ENCODE results near the gene NLRC5.
A peak's percentile ranks its signal among the peaks of the same experiment; 100 is the strongest.
"Not testable (repeated sequence)": the region's sequence is repeated elsewhere in the genome, so short reads cannot be mapped to it uniquely, and the experiment has no call there.

The NLRC5 gene

DNA sequence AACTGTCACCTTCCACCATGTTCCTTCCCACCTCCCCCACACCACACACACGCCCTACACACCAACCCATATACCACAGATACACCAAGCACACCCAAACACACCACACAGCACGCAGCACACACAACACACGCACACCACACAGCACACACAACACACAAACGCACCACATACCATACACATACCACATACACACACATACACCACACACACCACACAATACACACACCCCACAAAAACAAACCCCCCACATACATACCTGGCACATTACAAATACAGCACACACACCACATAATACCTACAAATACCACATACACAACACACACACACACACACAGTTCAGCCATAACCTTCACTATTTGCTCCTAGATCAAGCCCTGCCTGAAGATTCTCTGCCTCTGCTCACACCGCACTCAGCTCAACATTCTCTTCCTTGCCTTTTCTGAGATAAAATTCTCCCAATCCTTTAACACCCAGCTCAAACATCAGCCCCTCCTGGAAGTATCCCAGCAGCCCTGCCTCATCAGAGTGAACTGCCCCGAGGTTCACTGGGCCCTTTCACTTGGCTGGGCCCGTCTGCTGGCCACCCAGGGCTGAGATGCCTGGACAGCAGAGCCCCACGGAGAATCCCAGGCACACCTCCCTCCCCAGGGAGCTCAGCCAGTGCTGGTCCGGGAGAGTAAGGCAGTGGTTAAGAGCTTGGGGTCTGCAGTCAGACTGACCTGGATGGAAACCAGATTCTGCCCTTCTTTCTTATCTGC, 71.1 kb downstream of the NLRC5 start:
- ChIA-PET CTCF (interaction anchor here (0.9 to 1.6 kb wide), 3 partner anchors 14 to 24 kb away, joined by 3 to 4 read pairs (median 3); no protein-coding TSS in a partner anchor), POLR2A (ENCODE audit: low non-redundant PET) (no interaction called here)
- DNase-seq (ENCODE audit: low spot score), result no peak
- TF ChIP-seq, protein P1, sequence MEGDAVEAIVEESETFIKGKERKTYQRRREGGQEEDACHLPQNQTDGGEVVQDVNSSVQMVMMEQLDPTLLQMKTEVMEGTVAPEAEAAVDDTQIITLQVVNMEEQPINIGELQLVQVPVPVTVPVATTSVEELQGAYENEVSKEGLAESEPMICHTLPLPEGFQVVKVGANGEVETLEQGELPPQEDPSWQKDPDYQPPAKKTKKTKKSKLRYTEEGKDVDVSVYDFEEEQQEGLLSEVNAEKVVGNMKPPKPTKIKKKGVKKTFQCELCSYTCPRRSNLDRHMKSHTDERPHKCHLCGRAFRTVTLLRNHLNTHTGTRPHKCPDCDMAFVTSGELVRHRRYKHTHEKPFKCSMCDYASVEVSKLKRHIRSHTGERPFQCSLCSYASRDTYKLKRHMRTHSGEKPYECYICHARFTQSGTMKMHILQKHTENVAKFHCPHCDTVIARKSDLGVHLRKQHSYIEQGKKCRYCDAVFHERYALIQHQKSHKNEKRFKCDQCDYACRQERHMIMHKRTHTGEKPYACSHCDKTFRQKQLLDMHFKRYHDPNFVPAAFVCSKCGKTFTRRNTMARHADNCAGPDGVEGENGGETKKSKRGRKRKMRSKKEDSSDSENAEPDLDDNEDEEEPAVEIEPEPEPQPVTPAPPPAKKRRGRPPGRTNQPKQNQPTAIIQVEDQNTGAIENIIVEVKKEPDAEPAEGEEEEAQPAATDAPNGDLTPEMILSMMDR (conservative IDR thresholded peaks at IDR 0.05; ENCODE audit: low read depth), result no peak
- H3K27ac ChIP-seq, result peak overlapping the region; percentile 97

DNA sequence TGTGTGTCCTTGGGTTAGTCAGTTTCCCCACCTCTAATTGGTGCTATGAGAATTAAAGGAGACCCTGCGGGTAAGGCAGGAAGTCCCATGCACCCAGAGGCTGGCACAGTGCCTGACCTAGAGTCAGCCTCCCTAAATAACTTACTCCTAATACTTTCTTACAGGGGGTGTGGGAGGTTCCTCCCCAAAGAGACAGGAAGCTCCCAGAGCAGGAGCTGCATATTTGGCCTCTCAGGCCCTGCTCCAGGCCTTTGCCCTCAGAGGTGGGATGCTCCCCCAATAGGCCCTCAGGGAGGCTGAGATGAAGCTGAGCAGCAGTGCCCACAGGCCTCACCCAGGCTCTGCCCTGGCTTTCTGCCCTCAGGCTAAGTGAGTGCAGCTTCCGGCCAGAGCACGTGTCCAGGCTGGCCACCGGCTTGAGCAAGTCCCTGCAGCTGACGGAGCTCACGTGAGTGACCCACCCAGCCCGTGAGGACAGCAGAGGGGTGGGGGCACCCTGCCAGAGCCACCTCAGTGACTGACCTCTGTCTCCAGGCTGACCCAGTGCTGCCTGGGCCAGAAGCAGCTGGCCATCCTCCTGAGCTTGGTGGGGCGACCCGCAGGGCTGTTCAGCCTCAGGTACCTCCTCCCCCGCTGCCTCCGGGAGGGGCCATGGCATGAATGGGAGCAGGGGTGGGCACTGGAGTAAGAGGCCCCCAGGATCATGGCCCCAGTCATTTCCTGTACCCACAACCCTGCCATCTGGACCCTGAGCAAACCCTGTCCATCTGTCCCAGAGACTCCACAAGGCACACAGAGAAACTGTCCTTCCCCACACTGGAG, 71.9 kb downstream of the NLRC5 start:
- ChIA-PET POLR2A (ENCODE audit: low non-redundant PET) (no interaction called here), CTCF (interaction anchor here (0.6 to 1.0 kb wide), 5 partner anchors 15 to 63 kb away, joined by 3 to 4 read pairs (median 4); no protein-coding TSS in a partner anchor)
- TF ChIP-seq, protein P1 (conservative IDR thresholded peaks at IDR 0.05; ENCODE audit: low read depth), result no peak
- DNase-seq (ENCODE audit: low spot score), result peak; percentile 62
- H3K27ac ChIP-seq, result peak overlapping the region; percentile 97

DNA sequence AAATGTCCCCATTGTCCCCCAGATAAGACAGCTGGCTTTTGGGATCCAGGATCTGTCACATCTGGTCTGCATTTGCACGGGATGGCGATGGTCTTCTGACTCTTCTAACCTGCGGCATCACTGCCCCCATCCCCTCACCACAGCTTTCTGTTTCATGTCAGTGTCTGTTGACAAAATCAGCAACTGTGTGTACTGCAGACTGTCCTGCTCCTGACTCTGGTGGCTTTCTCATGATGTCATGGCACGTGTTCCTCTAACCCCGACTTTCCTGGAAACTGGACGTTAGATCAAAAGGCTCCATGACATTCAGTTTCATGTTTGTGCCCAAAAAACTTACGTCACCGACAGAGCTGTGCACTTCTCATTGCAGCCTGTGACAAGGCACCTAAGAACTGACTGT, 73.0 kb downstream of the NLRC5 start:
- DNase-seq (ENCODE audit: low spot score), result no peak
- TF ChIP-seq, protein P1 (conservative IDR thresholded peaks at IDR 0.05; ENCODE audit: low read depth), result no peak
- H3K27ac ChIP-seq, result peak overlapping the region; percentile 97
- POLR2A ChIA-PET (ENCODE audit: low non-redundant PET), result no interaction called here
- CTCF ChIA-PET, result interaction anchor here (0.9 kb wide), 1 partner anchor 22 kb away, joined by 4 read pairs; no protein-coding TSS in a partner anchor

DNA sequence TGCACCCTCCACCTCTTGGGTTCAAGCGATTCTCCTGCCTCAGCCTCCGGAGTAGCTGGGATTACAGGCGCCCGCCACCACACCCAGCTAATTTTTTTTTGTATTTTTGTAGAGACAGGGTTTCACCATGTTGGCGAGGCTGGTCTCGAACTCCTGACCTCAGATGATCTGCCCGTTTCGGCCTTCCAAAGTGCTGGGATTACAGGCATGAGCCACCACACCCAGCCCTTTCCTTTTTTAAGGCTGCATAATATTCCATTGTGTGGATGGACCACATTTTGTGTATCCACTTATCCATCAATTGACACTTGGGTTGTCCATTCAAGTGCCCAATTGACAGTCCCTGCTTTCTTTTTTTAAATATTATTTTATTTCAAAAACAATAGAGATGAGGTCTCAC, 73.8 kb downstream of the NLRC5 start:
- CTCF ChIA-PET; POLR2A ChIA-PET (ENCODE audit: low non-redundant PET); DNase-seq (ENCODE audit: low spot score): not testable (repeated sequence)
- H3K27ac ChIP-seq, result 0 out of 2 replicates have a peak overlapping the region, but pooled peaks have one; percentile 26

DNA sequence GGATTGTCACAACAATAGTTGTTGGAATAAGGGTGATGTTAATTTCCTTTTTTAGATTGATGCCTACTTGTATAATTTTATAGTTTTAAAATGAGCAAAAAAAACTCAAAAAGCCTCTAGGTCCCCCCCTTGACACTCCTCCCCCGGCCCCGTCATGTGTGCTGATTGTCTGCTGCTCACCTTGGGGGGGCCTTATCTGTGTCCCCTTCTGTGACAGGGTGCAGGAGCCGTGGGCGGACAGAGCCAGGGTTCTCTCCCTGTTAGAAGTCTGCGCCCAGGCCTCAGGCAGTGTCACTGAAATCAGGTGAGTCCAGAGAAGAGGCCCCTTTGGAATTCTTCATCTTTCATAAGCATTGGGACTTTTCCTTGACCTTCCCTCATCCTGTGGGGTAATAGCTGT, 75.6 kb downstream of the NLRC5 start:
- no peak for DNase-seq (ENCODE audit: low spot score)
- POLR2A ChIA-PET (ENCODE audit: low non-redundant PET), result no interaction called here
- H3K27ac ChIP-seq, result no peak overlapping the region
- CTCF ChIA-PET, result interaction anchor here (0.7 kb wide), 1 partner anchor 20 kb away, joined by 3 read pairs; no protein-coding TSS in a partner anchor
- TF ChIP-seq, protein P1 (conservative IDR thresholded peaks at IDR 0.05; ENCODE audit: low read depth), result no peak

DNA sequence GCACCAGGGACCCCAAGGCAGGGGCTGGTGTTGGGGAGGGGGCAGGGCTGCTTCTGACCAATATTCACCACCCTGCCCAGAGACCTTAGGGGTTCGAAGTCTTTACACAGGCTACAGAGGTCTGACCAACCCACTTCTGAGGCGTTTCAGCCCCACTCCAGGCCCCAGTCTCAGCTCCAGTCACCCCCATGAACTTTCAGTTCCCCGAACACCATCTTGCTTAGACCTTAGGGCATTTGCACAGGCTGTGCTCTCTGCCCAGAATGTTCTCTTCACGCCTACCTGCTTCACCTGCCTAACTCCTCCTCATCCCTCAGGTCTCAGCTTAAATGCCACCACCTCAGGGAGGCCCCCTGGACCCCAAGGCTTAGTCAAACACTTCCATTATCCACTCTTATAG, 77.3 kb downstream of the NLRC5 start:
- ChIA-PET POLR2A (ENCODE audit: low non-redundant PET) (no interaction called here), CTCF (interaction anchor here (1.5 kb wide), 1 partner anchor 18 kb away, joined by 5 read pairs; no protein-coding TSS in a partner anchor)
- no peak overlapping the region for H3K27ac ChIP-seq
- DNase-seq (ENCODE audit: low spot score), result no peak
- TF ChIP-seq, protein P1 (conservative IDR thresholded peaks at IDR 0.05; ENCODE audit: low read depth), result no peak
